OCI-LY1 (cell line): ENCODE data around the gene TMEM38B.

ENCODE experiments used
- H2AFZ ChIP-seq: fragments of 200-600 bp; sonication (generic), shearing (Covaris generic); 2 replicates; pipeline ENCODE4 v1.6.0; 2014; ENCODE audit warnings: antibody characterized with exemption, mild to moderate bottlenecking, low read length
- H3F3A ChIP-seq: fragments of 200-600 bp; sonication (generic), shearing (Covaris generic); 2 replicates; pipeline ENCODE4 v1.6.0; 2014; ENCODE audit warnings: mild to moderate bottlenecking, antibody characterized with exemption, low read length, moderate library complexity; ENCODE audit not compliant: insufficient read depth
- H3K27ac ChIP-seq: fragments of 200-600 bp; sonication (generic); 2 replicates; pipeline ENCODE4 v1.5.1; 2014; ENCODE audit warnings: low read length, mixed run types, mild to moderate bottlenecking, low read depth; ENCODE audit not compliant: poor library complexity, severe bottlenecking
- H3K27me3 ChIP-seq: fragments of 200-600 bp; sonication (generic); 2 replicates; pipeline ENCODE4 v1.6.0; 2014; ENCODE audit warnings: antibody characterized with exemption, mild to moderate bottlenecking, low read length, moderate library complexity; ENCODE audit not compliant: insufficient read depth
- H3K36me3 ChIP-seq: fragments of 200-600 bp; sonication (generic); 2 replicates; pipeline ENCODE4 v1.6.1; 2014; ENCODE audit warnings: mild to moderate bottlenecking, antibody characterized with exemption, low read length, moderate library complexity, mixed read lengths; ENCODE audit not compliant: insufficient read depth
- H3K4me1 ChIP-seq: fragments of 200-600 bp; sonication (generic); 2 replicates; pipeline ENCODE4 v1.5.1; 2014; ENCODE audit warnings: mild to moderate bottlenecking, low read length, moderate library complexity; ENCODE audit not compliant: insufficient read depth, severe bottlenecking
- H3K4me2 ChIP-seq: fragments of 200-600 bp; sonication (generic), shearing (Covaris generic); 2 replicates; pipeline ENCODE4 v1.6.1; 2014; ENCODE audit warnings: low read length
- H3K4me3 ChIP-seq: fragments of 200-600 bp; sonication (generic); 2 replicates; pipeline ENCODE4 v1.5.1; 2014; ENCODE audit warnings: low read length, low read depth, mild to moderate bottlenecking, mixed read lengths; ENCODE audit not compliant: poor library complexity, severe bottlenecking
- H3K79me2 ChIP-seq: fragments of 200-600 bp; shearing (Covaris generic); 2 replicates; pipeline ENCODE4 v1.6.1; 2016; ENCODE audit warnings: mixed run types, low read length, mixed read lengths; ENCODE audit not compliant: insufficient read depth
- H3K9ac ChIP-seq: fragments of 200-600 bp; sonication (generic), shearing (Covaris generic); 2 replicates; pipeline ENCODE4 v1.6.1; 2014; ENCODE audit warnings: mild to moderate bottlenecking, low read length, mixed read lengths
- H3K9me2 ChIP-seq: fragments of 200-600 bp; sonication (generic), shearing (Covaris generic); 2 replicates; pipeline ENCODE4 v1.6.1; 2014; ENCODE audit warnings: low read depth, mild to moderate bottlenecking, low read length, mixed read lengths
- H3K9me3 ChIP-seq: fragments of 200-600 bp; shearing (Covaris generic); 2 replicates; pipeline ENCODE4 v1.6.1; 2014; ENCODE audit warnings: low read length, mixed read lengths
- H4K20me1 ChIP-seq: fragments of 200-600 bp; sonication (generic), shearing (Covaris generic); 2 replicates; pipeline ENCODE4 v1.6.0; 2016; ENCODE audit warnings: mild to moderate bottlenecking, low read length; ENCODE audit not compliant: insufficient read depth
- EZH2 ChIP-seq: fragments of 200-600 bp; sonication (generic), shearing (Covaris generic); IDR thresholded peaks from 2 replicates; pipeline ENCODE4 v1.8.0; 2017; ENCODE audit warnings: borderline replicate concordance, mixed run types, mild to moderate bottlenecking, antibody characterized with exemption, low read length, moderate library complexity, mixed read lengths
- TF ChIP-seq, protein P1 (sequence below): fragments of 200-600 bp; sonication (generic), shearing (Covaris generic); IDR thresholded peaks from 2 replicates; pipeline ENCODE4 v1.5.1; 2017; ENCODE audit warnings: mild to moderate bottlenecking, antibody characterized with exemption, low read length, moderate library complexity, mixed read lengths

Gene TMEM38B

GRCh38 chr9:105822814-105823213, 128.5 kb downstream of the TMEM38B start:
- Histone ChIP-seq H3K9me2 (no peaks in the 10 kb centered on the region), H4K20me1 (no peaks in the 10 kb centered on the region), H3K36me3 (no peaks in the 10 kb centered on the region), H3K4me3 (no peak overlapping the region), H3K9ac (no peak overlapping the region), H3K4me2 (no peak overlapping the region), H3K27me3 (no peaks in the 10 kb centered on the region), H2AFZ (no peak overlapping the region), H3F3A (no peaks in the 10 kb centered on the region), H3K4me1 (no peaks in the 10 kb centered on the region), H3K27ac (no peak overlapping the region), H3K79me2 (no peaks in the 10 kb centered on the region), H3K9me3 (no peaks in the 10 kb centered on the region)
- TF ChIP-seq, protein P1, sequence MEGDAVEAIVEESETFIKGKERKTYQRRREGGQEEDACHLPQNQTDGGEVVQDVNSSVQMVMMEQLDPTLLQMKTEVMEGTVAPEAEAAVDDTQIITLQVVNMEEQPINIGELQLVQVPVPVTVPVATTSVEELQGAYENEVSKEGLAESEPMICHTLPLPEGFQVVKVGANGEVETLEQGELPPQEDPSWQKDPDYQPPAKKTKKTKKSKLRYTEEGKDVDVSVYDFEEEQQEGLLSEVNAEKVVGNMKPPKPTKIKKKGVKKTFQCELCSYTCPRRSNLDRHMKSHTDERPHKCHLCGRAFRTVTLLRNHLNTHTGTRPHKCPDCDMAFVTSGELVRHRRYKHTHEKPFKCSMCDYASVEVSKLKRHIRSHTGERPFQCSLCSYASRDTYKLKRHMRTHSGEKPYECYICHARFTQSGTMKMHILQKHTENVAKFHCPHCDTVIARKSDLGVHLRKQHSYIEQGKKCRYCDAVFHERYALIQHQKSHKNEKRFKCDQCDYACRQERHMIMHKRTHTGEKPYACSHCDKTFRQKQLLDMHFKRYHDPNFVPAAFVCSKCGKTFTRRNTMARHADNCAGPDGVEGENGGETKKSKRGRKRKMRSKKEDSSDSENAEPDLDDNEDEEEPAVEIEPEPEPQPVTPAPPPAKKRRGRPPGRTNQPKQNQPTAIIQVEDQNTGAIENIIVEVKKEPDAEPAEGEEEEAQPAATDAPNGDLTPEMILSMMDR = no peak
- no peak for TF ChIP-seq EZH2
